Measurements from ENCODE around the gene ASB2. TPM values are rescaled to one million over a fixed set of nuclear protein-coding genes. Genes with fewer than 3 reads are reported as not detected.

Gene ASB2
- total and polyA plus RNA-seq, 2 of the 13 experiments (the other 11 are each of a cell fraction or from before 2014, with no cell fraction given), result 0.82 to 4.1 TPM

- TF ChIP-seq SNAPC2 (CRISPR knock-in tag; IDR thresholded peaks at IDR 0.05), result no peak; the same call in 1 of the 2 replicates
- TF ChIP-seq TARDBP (CRISPR knock-in tag; IDR thresholded peaks at IDR 0.05), result peak; percentile 80
- peak; percentile 59; the same call in 1 of the 2 replicates for TF ChIP-seq GMEB1 (CRISPR knock-in tag; IDR thresholded peaks at IDR 0.05; ENCODE audit: borderline replicate concordance)
- TF ChIP-seq CTCF (CRISPR knock-in tag; IDR thresholded peaks at IDR 0.05), result peak; percentile 26; the same call in 1 of the 2 replicates
- TF ChIP-seq ZNF562 (CRISPR knock-in tag; IDR thresholded peaks at IDR 0.05; ENCODE audit: borderline replicate concordance), result no peak
- peak; percentile 49 for TF ChIP-seq CEBPG (CRISPR knock-in tag; IDR thresholded peaks at IDR 0.05)
- no peak; the same call in 1 of the 2 replicates for TF ChIP-seq ZNF235 (CRISPR knock-in tag; IDR thresholded peaks at IDR 0.05; ENCODE audit: borderline replicate concordance)
- peak; percentile 96 for TF ChIP-seq ZNF503 (CRISPR knock-in tag; IDR thresholded peaks at IDR 0.05)
- no peak for TF ChIP-seq ZMAT5 (CRISPR knock-in tag; IDR thresholded peaks at IDR 0.05; ENCODE audit: borderline replicate concordance, low read depth)
- no peak; the same call in 1 of the 2 replicates for TF ChIP-seq POLR2AphosphoS5 (IDR thresholded peaks at IDR 0.05; ENCODE audit: low read depth, low read length)
- TF ChIP-seq ZNF772 (CRISPR knock-in tag; IDR thresholded peaks at IDR 0.05), result no peak; the same call in none of the 2 replicates
- TF ChIP-seq ZNF543 (CRISPR knock-in tag; IDR thresholded peaks at IDR 0.05), result 0 out of 2 replicates have a peak, but pooled peaks have one; percentile 61
- TF ChIP-seq ZNF639 (CRISPR knock-in tag; conservative IDR thresholded peaks at IDR 0.05), result peak; percentile 80; the same call in 1 of the 2 replicates
- TF ChIP-seq KLF15 (CRISPR knock-in tag; IDR thresholded peaks at IDR 0.05; ENCODE audit: borderline replicate concordance), result no peak; the same call in 1 of the 2 replicates
- no peak for TF ChIP-seq IRX3 (CRISPR knock-in tag; IDR thresholded peaks at IDR 0.05; ENCODE audit: borderline replicate concordance, low read depth)
- no peak for TF ChIP-seq SRF (IDR thresholded peaks at IDR 0.05; ENCODE audit: low read depth, low read length)
- peak; percentile 85 for TF ChIP-seq HOXA3 (CRISPR knock-in tag; IDR thresholded peaks at IDR 0.05)
- no peak for TF ChIP-seq FOXK2 (IDR thresholded peaks at IDR 0.05)
- no peak for TF ChIP-seq PAWR (CRISPR knock-in tag; IDR thresholded peaks at IDR 0.05; ENCODE audit: borderline replicate concordance)
- peak; percentile 81 for TF ChIP-seq POGK (CRISPR knock-in tag; conservative IDR thresholded peaks at IDR 0.05)
These were observed 16.9 kb downstream of the ASB2 start (continued) for GRCh38 chr14:93959239-93960107.
